Inflammatory macrophage treated with lipopolysaccharide for 1 hour (primary cell): Measurements from ENCODE around the gene ROR1.
A peak's percentile ranks its signal among the peaks of the same experiment; 100 is the strongest.
"Not testable (repeated sequence)": the region's sequence is repeated elsewhere in the genome, so short reads cannot be mapped to it uniquely, and the experiment has no call there.

Experiments
- DNase-seq, 2 donors: peaks; one replicate each; pipeline ENCODE4 v3.0.0-alpha.2; 2020 to 2022

The ROR1 gene

DNA sequence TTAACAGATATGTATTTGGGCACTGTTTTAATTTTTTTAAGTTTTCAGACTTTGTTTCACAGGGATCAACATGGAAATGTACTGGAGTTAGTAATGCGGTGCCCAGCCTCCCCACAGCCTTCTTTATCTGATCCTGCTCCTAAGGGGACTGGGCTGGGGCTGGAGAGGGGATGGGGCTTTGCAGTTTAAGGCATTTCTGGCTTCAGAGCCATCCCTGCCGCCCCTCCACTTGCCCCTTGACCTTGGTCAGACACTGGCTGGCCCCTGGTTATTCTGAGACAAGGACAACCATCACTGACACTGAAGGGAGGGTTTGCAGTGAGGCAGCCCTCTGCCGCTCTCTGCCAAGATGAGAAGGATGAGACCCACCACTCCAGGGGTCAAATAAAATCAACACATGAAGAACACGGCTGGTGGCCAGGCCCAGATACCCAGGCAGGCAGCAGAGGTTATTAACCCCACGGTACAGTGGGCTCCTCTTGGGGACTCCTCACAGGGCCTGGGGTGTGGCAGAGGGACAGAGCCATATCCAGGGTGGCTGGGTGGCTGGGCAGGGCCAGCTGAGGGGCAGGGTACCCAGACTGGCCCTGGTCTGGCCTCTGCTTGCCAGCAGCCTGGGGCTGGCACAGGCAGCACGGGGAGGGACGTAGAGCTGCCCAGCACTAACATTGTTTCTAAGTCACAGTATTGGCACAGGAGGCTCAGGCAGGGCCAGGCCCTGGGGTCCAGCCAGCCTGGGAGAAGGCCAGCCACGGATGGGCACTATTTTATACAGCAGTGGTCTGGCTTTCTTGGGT is 422.5 kb downstream of the ROR1 start:
- no peak for DNase-seq

DNA sequence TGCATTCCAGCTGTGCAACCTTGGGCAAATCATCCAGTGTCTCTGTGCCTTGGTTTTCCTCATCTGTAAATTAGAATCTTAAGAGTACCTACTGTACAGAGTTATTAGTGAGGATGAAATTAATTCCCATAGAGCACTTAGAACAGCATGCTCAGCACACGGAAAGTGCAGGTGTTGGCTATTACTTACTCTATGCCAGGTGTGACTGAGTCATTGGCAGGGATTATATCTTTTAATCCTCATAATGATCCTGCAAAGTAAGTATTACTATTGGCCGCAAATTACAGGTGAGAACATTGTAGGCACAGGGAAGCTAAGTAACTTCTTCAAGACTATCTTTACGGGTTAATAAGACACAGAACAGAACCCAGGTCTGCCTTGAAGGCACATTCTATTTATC is 423.3 kb downstream of the ROR1 start:
- DNase-seq, result no peak

DNA sequence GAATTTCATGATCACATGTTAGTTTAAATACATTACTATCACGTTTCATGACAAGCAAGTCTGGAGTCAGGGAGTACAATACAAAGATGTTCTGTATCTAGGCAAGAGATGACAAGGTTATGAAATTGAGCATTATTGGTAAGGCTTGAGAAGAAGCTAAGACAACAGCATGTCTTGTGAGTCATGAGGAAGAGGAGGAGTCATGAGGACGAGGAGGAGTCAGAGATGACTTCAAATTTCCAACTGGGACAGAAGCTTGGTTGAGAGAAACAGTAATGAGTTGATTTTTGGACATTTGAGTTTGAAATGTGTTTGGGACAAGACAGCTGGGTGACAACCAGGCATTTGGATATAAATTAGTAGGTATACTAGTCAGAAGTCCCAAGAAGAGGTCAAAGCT is 425.3 kb downstream of the ROR1 start:
- DNase-seq, result peak in 1 of 2 donors; percentile 31

DNA sequence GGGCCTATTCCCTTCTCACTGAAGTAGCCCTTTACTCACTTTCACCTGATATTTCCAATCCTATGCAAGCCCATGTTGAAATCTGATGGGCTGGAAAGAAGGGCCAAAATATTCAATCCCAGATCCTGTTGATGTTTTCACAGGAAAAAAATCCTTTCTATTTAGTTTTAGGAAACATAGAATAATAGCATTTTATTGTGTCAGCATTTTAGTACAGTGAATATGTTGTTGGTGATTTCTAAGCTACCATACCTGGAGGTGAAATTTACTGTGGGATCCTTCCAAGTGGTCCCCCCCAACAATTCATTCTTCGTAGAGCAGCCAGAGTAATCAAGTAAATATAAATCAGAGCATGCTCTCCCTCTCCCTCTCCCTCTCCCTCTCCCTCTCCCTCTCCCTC is 426.2 kb downstream of the ROR1 start:
- DNase-seq, result no peak

DNA sequence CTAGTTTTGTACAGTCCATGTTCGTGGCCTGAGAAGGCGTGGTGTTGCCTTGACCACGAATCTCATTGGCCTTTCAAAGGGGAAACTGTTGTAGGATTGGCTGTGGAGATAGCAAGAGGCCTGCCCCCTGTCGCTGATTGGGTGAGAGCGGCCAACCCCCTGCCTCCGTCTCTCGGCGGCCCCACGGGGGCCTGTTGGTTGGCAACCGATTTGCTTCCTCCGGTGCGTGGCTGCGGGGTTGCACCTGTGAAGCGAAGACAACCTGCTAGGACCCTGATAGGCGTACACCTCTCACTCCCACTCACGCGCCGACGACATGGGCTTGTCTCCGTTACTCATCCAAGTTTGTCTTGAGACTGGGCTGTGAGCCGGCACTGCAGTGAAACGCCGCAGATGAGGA is 429.6 kb downstream of the ROR1 start, which contains the start of gene UBE2U:
TSS of gene UBE2U (plus strand) at position 204 of the 400 bp plus-strand sequence. CDS start 428 bp downstream, outside the sequence.
- DNase-seq, result no peak

DNA sequence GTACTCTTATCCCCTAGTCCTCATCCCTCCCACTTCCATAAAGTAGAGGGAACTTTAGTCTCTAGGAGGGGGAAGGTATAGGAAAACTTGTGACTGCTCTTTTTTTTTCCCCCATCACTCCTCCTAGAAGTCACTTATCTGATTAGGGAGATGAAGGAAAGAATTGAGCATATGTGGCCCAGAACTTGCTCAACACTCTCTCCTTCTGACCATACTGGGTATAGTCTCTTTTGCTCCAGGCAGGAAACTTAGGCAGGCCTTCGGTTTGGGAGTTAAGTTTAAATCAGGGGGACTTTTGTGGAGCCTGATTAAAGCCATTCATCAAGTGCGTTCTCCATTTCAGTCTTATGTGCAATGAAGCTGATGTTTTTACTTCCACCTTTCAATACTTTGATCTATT is 435.4 kb downstream of the ROR1 start:
- DNase-seq, result no peak

DNA sequence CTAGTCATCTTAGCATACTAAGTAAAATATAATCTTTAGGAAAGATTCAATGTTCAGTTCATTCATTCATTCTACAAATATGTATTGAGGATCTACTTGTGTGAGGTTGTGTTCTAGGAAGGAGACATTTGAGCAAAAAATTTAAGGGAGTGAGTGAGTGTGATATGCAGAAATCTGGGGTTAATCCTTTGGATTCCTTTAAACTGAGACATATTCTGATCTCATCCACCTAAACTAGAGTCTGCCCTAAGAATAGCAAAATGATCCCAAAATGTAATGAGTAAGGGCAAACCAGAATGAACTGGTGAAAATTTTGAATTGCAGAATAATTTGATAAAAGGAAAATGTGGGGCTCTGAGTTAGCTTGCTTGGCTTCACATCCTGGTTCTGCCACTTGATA is 438.2 kb downstream of the ROR1 start:
- no peak for DNase-seq

DNA sequence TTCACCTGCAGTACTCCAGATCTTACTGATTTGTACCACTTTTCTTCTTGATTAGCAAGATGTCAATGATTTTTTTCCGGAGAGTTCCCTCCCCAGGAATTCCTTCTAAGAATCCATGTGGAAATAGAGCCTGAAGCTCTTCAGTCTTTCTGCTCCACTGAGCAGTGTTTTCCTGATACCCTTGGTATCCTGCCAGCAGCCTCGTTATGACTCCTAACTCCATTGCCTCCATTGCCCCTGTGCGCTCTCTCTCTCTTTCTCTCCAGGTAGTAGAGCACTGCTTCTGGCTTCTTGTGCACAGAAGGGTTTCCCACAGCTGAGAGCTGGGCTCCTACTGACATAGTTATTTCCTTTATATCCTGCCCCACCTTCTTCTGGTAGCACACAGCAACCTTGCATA is 441.8 kb downstream of the ROR1 start:
- DNase-seq, result no peak

DNA sequence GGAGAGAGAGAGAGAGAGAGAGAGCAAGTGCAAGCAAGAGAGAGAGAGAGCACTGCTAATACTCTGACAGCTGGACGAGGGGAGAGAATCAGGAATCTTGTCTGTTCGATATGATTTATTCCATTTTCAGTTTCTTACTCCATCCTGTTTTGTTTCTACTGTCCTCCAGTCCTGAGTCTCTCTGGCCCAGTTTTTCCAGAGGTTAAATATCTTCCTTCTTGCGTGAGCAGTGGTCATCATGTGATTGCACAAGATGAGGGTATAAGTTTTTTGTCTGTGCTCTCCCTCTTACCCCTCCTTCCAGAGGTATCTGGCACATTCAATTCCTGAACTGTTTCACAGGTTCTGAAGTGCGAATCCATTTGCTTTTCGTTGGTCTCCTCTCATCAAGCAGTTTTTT is 446.4 kb downstream of the ROR1 start:
- no peak for DNase-seq

DNA sequence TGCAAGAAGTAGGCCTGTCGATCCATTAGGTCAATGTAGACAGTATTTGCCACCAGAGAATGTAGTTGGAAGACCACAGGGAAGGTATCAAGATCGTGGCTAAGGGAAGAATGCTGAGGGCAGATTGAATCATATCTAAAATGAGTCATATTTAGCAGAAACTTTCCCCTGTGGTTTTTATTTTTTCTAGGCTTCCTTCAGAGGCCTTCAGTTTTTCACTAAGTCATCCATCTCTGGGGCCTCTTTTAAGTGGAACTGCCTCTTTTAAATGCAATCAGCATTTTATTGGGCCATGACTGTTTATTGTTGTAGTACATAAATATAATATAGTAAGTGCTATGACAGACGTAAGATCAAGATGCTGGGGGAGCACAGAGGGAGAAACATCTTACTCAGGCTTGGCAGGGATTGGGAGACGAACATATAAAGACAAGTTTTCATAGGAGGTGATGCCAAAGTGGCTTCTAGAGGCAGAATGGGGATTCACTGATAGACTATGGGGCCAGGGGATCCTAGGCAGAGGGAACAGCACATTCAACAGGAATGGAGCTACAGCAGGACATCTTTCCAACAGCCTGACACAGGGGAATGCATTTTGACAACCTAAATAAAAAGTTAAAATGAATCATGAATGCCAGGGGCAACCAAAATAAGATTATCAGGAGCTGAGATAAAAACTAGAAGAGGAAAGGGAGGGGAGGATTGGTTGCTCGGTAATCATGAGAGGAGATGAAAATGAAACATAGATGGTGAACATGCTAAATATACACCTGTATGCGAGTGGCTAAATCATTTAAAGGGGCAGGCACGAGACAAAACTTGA is 449.7 kb downstream of the ROR1 start:
- no peak for DNase-seq

DNA sequence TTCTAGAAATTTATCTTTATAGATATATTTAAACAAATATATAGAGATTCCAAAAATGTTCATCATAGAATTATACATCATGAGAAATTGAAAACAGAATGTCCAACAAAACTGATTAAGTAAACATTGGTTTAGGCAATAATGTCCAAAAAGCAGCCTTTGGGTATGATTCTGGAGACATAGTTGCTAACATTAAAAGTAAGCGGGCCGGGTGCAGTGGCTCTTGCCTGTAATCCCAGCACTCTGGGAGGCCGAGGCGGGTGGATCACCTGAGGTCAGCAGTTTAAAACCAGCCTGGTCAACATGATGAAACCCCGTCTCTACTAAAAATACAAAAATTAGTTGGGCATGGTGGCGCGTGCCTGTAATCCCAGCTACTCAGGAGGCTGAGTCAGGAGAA is 450.4 kb downstream of the ROR1 start:
- DNase-seq, result not testable (repeated sequence)

DNA sequence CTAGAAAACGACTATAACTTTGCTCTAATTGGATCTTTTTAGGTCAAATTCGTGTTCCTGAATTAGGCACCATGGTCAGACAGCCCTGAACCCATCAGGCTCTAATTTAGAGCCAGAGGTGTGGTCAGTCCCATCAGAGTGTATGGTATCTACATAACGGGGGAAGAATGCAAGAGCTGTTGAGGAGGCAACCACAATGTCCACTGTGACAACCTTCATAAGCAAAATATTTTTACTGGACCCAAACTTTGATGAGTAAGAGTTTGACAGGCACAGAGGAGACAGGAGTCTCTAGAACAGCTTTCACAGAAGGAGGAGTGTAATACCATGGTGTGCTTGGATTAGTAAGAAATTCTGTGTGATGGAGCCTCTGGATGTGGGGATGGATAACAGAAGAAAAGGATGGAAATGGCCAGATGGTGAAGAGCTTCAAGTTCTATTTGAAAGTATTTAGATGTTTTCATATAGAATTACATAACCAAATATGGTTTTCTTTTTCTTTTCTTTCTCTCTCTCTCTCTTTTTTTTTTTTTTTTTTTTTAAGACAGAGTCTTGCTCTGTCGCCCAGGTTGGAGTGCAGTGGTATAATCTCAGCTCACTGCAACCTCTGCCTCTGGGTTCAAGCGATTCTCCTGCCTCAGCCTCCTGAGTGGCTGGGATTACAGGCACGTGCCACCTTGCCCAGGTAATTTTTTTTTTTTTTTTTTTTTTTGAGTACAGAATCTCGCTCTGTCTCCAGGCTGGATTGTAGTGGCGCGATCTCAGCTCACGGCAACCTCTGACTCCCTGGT is 454.5 kb downstream of the ROR1 start:
- DNase-seq, result no peak

DNA sequence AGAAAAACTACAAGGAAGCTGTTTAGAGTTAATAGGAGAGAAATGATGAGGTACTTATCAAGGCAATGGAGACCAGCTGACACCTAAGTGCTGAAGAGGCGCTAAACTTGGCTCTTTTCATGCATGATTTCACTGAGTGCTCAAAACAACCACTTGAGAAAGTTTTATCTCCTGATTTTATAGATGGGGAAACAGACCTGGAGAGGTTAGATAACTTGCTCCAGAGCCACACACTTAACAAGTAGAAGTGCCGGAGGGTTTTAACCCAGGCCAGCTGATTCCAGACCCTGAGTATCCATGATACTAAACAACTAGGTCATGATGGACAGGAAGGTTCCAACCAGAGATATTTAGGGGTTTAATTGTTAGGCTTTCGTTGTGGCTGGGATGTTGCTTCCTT is 455.5 kb downstream of the ROR1 start:
- DNase-seq, result no peak
